Endothelial cell of umbilical vein (primary cell): ENCODE results near the gene NUMA1.

Experiments used
- CTCF ChIP-seq, 2 donors: IDR thresholded peaks; 1 replicate in 1 of 2; 2 replicates in 1 of 2; pipeline ENCODE4 v1.5.1; 2011; ENCODE audit warnings: low read length in 2 of 2, mild to moderate bottlenecking in 2 of 2, moderate library complexity in 2 of 2, control low read depth in 1 of 2, inconsistent platforms in 1 of 2, low read depth in 1 of 2; ENCODE audit not compliant: insufficient read depth in 1 of 2; ENCODE audit errors: extremely low read depth in 1 of 2
- EZH2 ChIP-seq: IDR thresholded peaks from 2 replicates; pipeline ENCODE4 v1.6.1; 2012; ENCODE audit warnings: borderline replicate concordance, low read depth, mild to moderate bottlenecking, moderate library complexity, low read length, inconsistent platforms; ENCODE audit not compliant: severe bottlenecking
- FOS ChIP-seq: IDR thresholded peaks from 2 replicates; pipeline ENCODE4 v1.6.1; 2011; ENCODE audit warnings: mild to moderate bottlenecking, low read length, moderate library complexity, borderline replicate concordance; ENCODE audit not compliant: insufficient read depth
- GATA2 ChIP-seq: IDR thresholded peaks from 2 replicates; pipeline ENCODE4 v1.7.0; 2011; ENCODE audit warnings: low read depth, mild to moderate bottlenecking, moderate library complexity, mixed read lengths, low read length; ENCODE audit not compliant: insufficient read length, insufficient read depth
- JUN ChIP-seq: IDR thresholded peaks from 2 replicates; pipeline ENCODE4 v1.6.1; 2011; ENCODE audit warnings: borderline replicate concordance, low read depth; ENCODE audit not compliant: insufficient read length, insufficient read depth
- MAX ChIP-seq: IDR thresholded peaks from 2 replicates; pipeline ENCODE4 v1.6.1; 2011; ENCODE audit not compliant: insufficient read depth, insufficient read length
- POLR2A ChIP-seq: IDR thresholded peaks from 2 replicates; pipeline ENCODE4 v1.6.1; 2012; ENCODE audit warnings: low read depth, mild to moderate bottlenecking, control low read depth, low read length
- POLR2AphosphoS5 ChIP-seq: IDR thresholded peaks from 2 replicates; pipeline ENCODE4 v1.6.1; 2012; ENCODE audit warnings: low read depth, mild to moderate bottlenecking, control low read depth, low read length, moderate library complexity; ENCODE audit not compliant: insufficient read depth

GRCh38 chr11:72012897-72013721, 67.2 kb downstream of the NUMA1 start:
- TF ChIP-seq POLR2A (no peak), CTCF (IDR thresholded peaks at IDR 0.05; ENCODE audit: extremely low read depth in 1 of 2, insufficient read depth in 1 of 2, low read depth in 1 of 2, low read length in 2 of 2) (no peak), EZH2 (no peak), POLR2AphosphoS5 (peak; percentile 1), MAX (no peak), GATA2 (no peak), FOS (no peak), JUN (no peak)
